ENCODE measurements around the gene ZNF587B. TPM values are rescaled to one million over a fixed set of nuclear protein-coding genes. Genes with fewer than 3 reads are reported as not detected.
"Not testable (repeated sequence)": the region's sequence is repeated elsewhere in the genome, so short reads cannot be mapped to it uniquely, and the experiment has no call there.

The ZNF587B gene
- total RNA-seq, 3 donors from 2014 or later (not counting 1 experiment from before 2014, with no cell fraction given): 23.4 to 25.7 (median 23.9) TPM

DNA sequence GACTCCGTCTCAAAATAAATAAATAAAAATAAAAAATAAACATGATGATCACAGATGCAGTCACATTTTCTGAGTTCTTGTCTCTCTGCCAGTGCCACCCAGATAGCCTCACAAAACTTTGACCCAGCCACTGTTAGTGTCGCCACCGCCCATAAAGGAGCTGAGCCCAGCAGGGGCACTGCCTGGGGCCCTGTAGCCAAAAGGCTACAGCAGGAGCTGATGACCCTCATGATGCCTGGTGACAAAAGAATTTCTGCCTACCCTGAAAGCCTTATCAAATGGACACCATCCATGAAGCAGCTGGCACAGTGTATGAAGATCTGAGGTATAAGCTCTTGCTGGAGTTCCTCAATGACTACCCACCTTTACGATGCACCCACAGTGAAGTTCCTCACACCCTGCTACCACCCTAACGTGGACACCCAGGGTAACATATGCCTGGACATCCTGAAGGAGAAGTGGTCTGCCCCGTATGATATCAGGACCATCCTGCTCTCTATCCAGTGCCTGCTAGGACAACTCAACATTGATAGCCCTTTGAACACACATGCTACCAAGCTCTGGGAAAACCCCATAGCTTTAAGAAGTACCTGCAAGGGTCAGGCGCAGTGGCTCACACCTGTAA, 37.9 kb downstream of the ZNF587B start:
- Histone ChIP-seq H3K9me3 (ENCODE audit: control insufficient read depth, insufficient read depth, low read length) (peaks cover 59% of the 10 kb centered on the region), H3K27ac (ENCODE audit: low read length) (no peak overlapping the region), H3K27me3 (ENCODE audit: control insufficient read depth, insufficient read depth, low read length) (no peaks in the 10 kb centered on the region), H3K4me1 (ENCODE audit: control insufficient read depth, insufficient read depth, low read length) (no peaks in the 10 kb centered on the region), H3K4me3 (ENCODE audit: low read length) (no peak overlapping the region), H3K36me3 (ENCODE audit: control insufficient read depth, insufficient read depth, low read length) (peaks cover 21% of the 10 kb centered on the region)
- Mint-ChIP-seq H3K4me3 (no peak overlapping the region), H3K27me3 (ENCODE audit: low read depth in 2 of 2) (no peaks in the 10 kb centered on the region), H3K4me1 (no peaks in the 10 kb centered on the region), H3K36me3 (peaks cover 19% of the 10 kb centered on the region), H3K9me3 (peaks cover 2% of the 10 kb centered on the region in 2 donors), H3K27ac (no peak overlapping the region)
- no peak for DNase-seq
- intact Hi-C loops (cut with micrococcal nuclease): no loop called here
- WGBS (ENCODE audit: insufficient coverage): over 99% methylated on average over 6 of the region's 7 CpGs
- ATAC-seq: no peak
- TF ChIP-seq, protein P1, sequence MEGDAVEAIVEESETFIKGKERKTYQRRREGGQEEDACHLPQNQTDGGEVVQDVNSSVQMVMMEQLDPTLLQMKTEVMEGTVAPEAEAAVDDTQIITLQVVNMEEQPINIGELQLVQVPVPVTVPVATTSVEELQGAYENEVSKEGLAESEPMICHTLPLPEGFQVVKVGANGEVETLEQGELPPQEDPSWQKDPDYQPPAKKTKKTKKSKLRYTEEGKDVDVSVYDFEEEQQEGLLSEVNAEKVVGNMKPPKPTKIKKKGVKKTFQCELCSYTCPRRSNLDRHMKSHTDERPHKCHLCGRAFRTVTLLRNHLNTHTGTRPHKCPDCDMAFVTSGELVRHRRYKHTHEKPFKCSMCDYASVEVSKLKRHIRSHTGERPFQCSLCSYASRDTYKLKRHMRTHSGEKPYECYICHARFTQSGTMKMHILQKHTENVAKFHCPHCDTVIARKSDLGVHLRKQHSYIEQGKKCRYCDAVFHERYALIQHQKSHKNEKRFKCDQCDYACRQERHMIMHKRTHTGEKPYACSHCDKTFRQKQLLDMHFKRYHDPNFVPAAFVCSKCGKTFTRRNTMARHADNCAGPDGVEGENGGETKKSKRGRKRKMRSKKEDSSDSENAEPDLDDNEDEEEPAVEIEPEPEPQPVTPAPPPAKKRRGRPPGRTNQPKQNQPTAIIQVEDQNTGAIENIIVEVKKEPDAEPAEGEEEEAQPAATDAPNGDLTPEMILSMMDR (IDR thresholded peaks at IDR 0.05): no peak

DNA sequence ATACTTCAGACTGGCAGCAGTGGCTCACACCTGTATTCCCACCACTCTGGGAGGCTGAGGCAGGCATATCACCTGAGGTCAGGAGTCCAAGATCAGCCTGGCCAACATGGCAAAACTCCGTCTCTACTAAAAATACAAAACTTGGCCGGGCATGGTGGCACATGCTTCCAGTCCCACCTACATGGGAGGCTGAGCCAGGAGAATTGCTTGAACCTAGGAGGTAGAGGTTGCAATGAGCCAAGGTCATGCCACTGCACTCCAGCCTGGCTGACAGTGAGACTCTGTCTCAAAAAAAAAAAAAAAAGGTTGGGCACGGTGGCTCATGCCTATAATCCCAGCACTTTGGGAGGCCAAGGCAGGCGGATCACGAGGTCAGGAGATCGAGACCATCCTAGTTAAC, 39.6 kb downstream of the ZNF587B start:
- DNase-seq; H3K4me3 Mint-ChIP-seq; H3K27ac ChIP-seq (ENCODE audit: low read length); H3K4me1 Mint-ChIP-seq; ATAC-seq; intact Hi-C loops (cut with micrococcal nuclease); H3K9me3 Mint-ChIP-seq; H3K4me1 ChIP-seq (ENCODE audit: control insufficient read depth, insufficient read depth, low read length); H3K4me3 ChIP-seq (ENCODE audit: low read length); H3K27me3 ChIP-seq (ENCODE audit: control insufficient read depth, insufficient read depth, low read length); H3K27me3 Mint-ChIP-seq (ENCODE audit: low read depth in 2 of 2); H3K27ac Mint-ChIP-seq: not testable (repeated sequence)
- peaks cover 16% of the 10 kb centered on the region for H3K36me3 ChIP-seq (ENCODE audit: control insufficient read depth, insufficient read depth, low read length)
- H3K9me3 ChIP-seq (ENCODE audit: control insufficient read depth, insufficient read depth, low read length): peaks cover 70% of the 10 kb centered on the region
- WGBS (ENCODE audit: insufficient coverage): 95% methylated on average over 5 of the region's 6 CpGs
- peaks cover 28% of the 10 kb centered on the region for H3K36me3 Mint-ChIP-seq

DNA sequence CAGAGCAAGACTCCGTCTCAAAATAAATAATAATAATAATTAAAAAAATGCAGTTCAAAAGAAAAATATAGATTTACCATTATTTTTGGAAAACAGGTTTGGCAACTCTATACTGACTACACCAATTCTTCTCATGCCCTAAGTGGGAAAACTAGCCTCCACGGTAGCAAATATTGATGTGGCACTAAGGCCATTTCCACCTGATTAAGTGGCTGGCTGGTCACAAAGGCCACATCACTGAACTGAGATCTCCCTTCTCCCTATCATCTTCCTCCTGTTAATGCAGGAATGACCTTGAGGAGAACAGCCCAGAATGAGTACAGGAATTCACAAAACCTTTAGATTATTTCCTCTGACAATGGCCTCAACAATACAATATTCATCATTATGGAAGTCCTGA, 40.1 kb downstream of the ZNF587B start:
- no peak overlapping the region for H3K27ac Mint-ChIP-seq
- Histone ChIP-seq H3K27me3 (ENCODE audit: control insufficient read depth, insufficient read depth, low read length) (no peaks in the 10 kb centered on the region), H3K9me3 (ENCODE audit: control insufficient read depth, insufficient read depth, low read length) (peaks cover 72% of the 10 kb centered on the region), H3K4me1 (ENCODE audit: control insufficient read depth, insufficient read depth, low read length) (no peaks in the 10 kb centered on the region), H3K4me3 (ENCODE audit: low read length) (no peak overlapping the region), H3K27ac (ENCODE audit: low read length) (no peak overlapping the region), H3K36me3 (ENCODE audit: control insufficient read depth, insufficient read depth, low read length) (peaks cover 13% of the 10 kb centered on the region)
- H3K27me3 Mint-ChIP-seq (ENCODE audit: low read depth in 2 of 2): no peaks in the 10 kb centered on the region
- H3K4me1 Mint-ChIP-seq: no peaks in the 10 kb centered on the region
- WGBS (ENCODE audit: insufficient coverage): 100% methylated on average over 1 of the region's 2 CpGs
- intact Hi-C loops (cut with micrococcal nuclease): no loop called here
- no peak for DNase-seq
- H3K9me3 Mint-ChIP-seq: peaks cover 4% of the 10 kb centered on the region in 2 donors
- peaks cover 24% of the 10 kb centered on the region for H3K36me3 Mint-ChIP-seq
- ATAC-seq: no peak
- TF ChIP-seq, protein P1 (IDR thresholded peaks at IDR 0.05): no peak
- no peak overlapping the region for H3K4me3 Mint-ChIP-seq

DNA sequence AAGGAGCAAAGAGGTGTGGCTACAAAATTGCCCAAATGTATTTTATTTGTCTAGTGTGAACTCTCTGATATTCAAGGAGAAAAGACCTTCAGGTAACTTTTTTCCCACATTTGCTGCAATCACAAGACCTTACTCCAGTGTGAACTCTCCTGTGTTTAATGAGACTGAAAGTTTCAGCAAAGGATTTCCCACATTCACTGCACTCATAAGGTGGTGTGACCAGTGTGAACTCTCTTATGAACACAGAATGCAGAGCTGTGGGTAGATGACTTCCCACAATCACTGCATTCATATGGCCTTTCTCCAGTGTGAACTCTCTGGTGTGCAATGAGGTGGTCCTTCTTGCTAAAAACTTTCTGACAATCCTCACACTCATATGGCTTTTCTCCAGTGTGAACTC, 42.4 kb downstream of the ZNF587B start:
- H3K9me3 ChIP-seq (ENCODE audit: control insufficient read depth, insufficient read depth, low read length): peaks cover 67% of the 10 kb centered on the region
- H3K4me1 ChIP-seq (ENCODE audit: control insufficient read depth, insufficient read depth, low read length): no peaks in the 10 kb centered on the region
- peaks cover 7 to 11% of the 10 kb centered on the region in 2 donors for H3K9me3 Mint-ChIP-seq
- no peak overlapping the region for H3K4me3 ChIP-seq (ENCODE audit: low read length)
- H3K27ac ChIP-seq (ENCODE audit: low read length): no peak overlapping the region
- DNase-seq: no peak
- no peaks in the 10 kb centered on the region for H3K27me3 Mint-ChIP-seq (ENCODE audit: low read depth in 2 of 2)
- no peaks in the 10 kb centered on the region for H3K27me3 ChIP-seq (ENCODE audit: control insufficient read depth, insufficient read depth, low read length)
- peaks cover 16% of the 10 kb centered on the region for H3K36me3 ChIP-seq (ENCODE audit: control insufficient read depth, insufficient read depth, low read length)
- H3K4me3 Mint-ChIP-seq: no peak overlapping the region
- H3K27ac Mint-ChIP-seq: no peak overlapping the region
- TF ChIP-seq, protein P1 (IDR thresholded peaks at IDR 0.05): no peak
- intact Hi-C loops (cut with micrococcal nuclease): no loop called here
- H3K4me1 Mint-ChIP-seq: peaks cover 0 to 4% of the 10 kb centered on the region in 2 donors
- peaks cover 43% of the 10 kb centered on the region for H3K36me3 Mint-ChIP-seq
- ATAC-seq: no peak

DNA sequence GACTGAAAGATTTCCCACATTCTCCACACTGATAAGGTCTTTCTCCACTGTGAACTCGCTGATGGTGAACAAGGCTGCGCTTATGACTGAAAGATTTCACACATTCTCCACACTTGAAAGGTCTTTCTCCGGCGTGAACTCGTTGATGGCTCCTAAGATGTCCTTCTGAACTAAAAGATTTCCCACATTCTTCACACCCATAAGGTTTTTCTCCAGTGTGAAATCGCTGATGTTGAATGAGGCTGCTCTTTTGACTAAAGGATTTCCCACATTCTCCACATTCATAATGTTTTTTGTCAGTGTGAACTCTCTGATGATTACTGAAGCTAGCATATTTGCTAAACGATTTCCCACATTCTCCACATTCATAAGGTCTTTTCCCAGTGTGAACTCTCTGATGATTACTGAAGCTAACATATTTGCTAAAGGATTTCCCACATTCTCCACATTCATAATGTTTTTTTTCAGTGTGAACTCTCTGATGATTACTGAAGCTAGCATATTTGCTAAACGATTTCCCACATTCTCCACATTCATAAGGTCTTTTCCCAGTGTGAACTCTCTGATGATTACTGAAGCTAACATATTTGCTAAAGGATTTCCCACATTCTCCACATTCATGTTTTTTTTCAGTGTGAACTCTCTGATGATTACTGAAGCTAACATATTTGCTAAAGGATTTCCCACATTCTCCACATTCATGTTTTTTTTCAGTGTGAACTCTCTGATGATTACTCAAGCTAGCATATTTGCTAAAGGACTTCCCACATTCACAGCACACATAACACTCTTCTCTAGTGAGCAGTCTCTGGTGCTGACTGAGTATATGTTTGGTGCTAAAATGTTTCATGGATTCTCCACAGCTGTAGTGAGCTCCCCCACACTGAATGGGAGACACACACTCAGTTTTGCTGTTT, 44.0 kb downstream of the ZNF587B start:
- H3K4me3 Mint-ChIP-seq; H3K4me1 ChIP-seq (ENCODE audit: control insufficient read depth, insufficient read depth, low read length); H3K4me3 ChIP-seq (ENCODE audit: low read length); H3K27ac ChIP-seq (ENCODE audit: low read length); H3K27me3 ChIP-seq (ENCODE audit: control insufficient read depth, insufficient read depth, low read length); ATAC-seq; intact Hi-C loops (cut with micrococcal nuclease); H3K4me1 Mint-ChIP-seq; H3K27me3 Mint-ChIP-seq (ENCODE audit: low read depth in 2 of 2); DNase-seq; H3K27ac Mint-ChIP-seq: not testable (repeated sequence)
- Mint-ChIP-seq H3K36me3 (peaks cover 54% of the 10 kb centered on the region), H3K9me3 (peaks cover 9 to 11% of the 10 kb centered on the region in 2 donors)
- 97% methylated on average over 6 of the region's 8 CpGs for WGBS (ENCODE audit: insufficient coverage)
- peaks cover 13% of the 10 kb centered on the region for H3K36me3 ChIP-seq (ENCODE audit: control insufficient read depth, insufficient read depth, low read length)
- peaks cover 60% of the 10 kb centered on the region for H3K9me3 ChIP-seq (ENCODE audit: control insufficient read depth, insufficient read depth, low read length)
